ENCODE measurements around the gene SYCE3. TPM values are rescaled to one million over a fixed set of nuclear protein-coding genes. Genes with fewer than 3 reads are reported as not detected.

Gene SYCE3
- total and polyA plus RNA-seq, 2 experiments from 2014 or later, result not detected

GRCh38 chr22:50516891-50517290 is 45.8 kb downstream of the SYCE3 start:
- Histone ChIP-seq H3K27ac (ENCODE audit: low read depth) (no peak overlapping the region), H3K9me2 (ENCODE audit: insufficient read depth) (no peaks in the 10 kb centered on the region), H3K4me2 (no peak overlapping the region), H4K20me1 (replicated peaks; ENCODE audit: insufficient read depth) (peaks cover 17% of the 10 kb centered on the region; the same call in 1 of the 2 replicates), H3F3A (replicated peaks; ENCODE audit: low read depth) (no peaks in the 10 kb centered on the region), H3K27me3 (ENCODE audit: insufficient read depth) (no peaks in the 10 kb centered on the region), H3K4me3 (no peak overlapping the region), H3K79me2 (replicated peaks; ENCODE audit: insufficient read depth) (peaks cover 35% of the 10 kb centered on the region), H3K4me1 (ENCODE audit: insufficient read depth) (no peaks in the 10 kb centered on the region), H2AFZ (no peak overlapping the region), H3K36me3 (ENCODE audit: insufficient read depth) (no peaks in the 10 kb centered on the region; the same call in 1 of the 2 replicates)
- TF ChIP-seq STAT1 (IDR thresholded peaks at IDR 0.05; ENCODE audit: unreplicated experiment), result no peak
- no peak for TF ChIP-seq CTCF (conservative IDR thresholded peaks at IDR 0.05; ENCODE audit: low read depth in 2 of 2)
- peaks cover 8% of the 10 kb centered on the region for H3K27me3 Mint-ChIP-seq (ENCODE audit: insufficient read depth, low read depth, poor library complexity)
- no peaks in the 10 kb centered on the region; the same call in 2 of the 3 replicates for H3K9me3 Mint-ChIP-seq
- H3K4me3 Mint-ChIP-seq, result no peak overlapping the region
- no peaks in the 10 kb centered on the region; the same call in 2 of the 3 replicates for H3K4me1 Mint-ChIP-seq
- no peak overlapping the region for H3K27ac Mint-ChIP-seq
- ATAC-seq (no peak), DNase-seq (ENCODE audit: low spot score) (no peak)
- H3K36me3 Mint-ChIP-seq (ENCODE audit: low read depth), result peaks cover 13% of the 10 kb centered on the region

GRCh38 chr22:50516068-50516467 is 46.7 kb downstream of the SYCE3 start:
- H3K9me2 ChIP-seq (ENCODE audit: insufficient read depth), result no peaks in the 10 kb centered on the region
- no peaks in the 10 kb centered on the region for H3K27me3 ChIP-seq (ENCODE audit: insufficient read depth)
- no peak overlapping the region for H2AFZ ChIP-seq
- Mint-ChIP-seq H3K27ac (no peak overlapping the region), H3K4me3 (no peak overlapping the region), H3K27me3 (ENCODE audit: insufficient read depth, low read depth, poor library complexity) (peaks cover 8% of the 10 kb centered on the region), H3K36me3 (ENCODE audit: low read depth) (peaks cover 13% of the 10 kb centered on the region), H3K9me3 (no peaks in the 10 kb centered on the region; the same call in 2 of the 3 replicates), H3K4me1 (no peaks in the 10 kb centered on the region; the same call in 2 of the 3 replicates)
- H3F3A ChIP-seq (replicated peaks; ENCODE audit: low read depth), result no peaks in the 10 kb centered on the region
- no peak overlapping the region for H3K27ac ChIP-seq (ENCODE audit: low read depth)
- H3K4me2 ChIP-seq, result no peak overlapping the region
- no peaks in the 10 kb centered on the region for H3K4me1 ChIP-seq (ENCODE audit: insufficient read depth)
- ATAC-seq (no peak), DNase-seq (ENCODE audit: low spot score) (no peak)
- H3K4me3 ChIP-seq, result no peak overlapping the region
- peaks cover 17% of the 10 kb centered on the region; the same call in 1 of the 2 replicates for H4K20me1 ChIP-seq (replicated peaks; ENCODE audit: insufficient read depth)
- H3K36me3 ChIP-seq (ENCODE audit: insufficient read depth), result no peaks in the 10 kb centered on the region; the same call in 1 of the 2 replicates
- H3K79me2 ChIP-seq (replicated peaks; ENCODE audit: insufficient read depth), result peaks cover 38% of the 10 kb centered on the region
- TF ChIP-seq JUNB (IDR thresholded peaks at IDR 0.05; ENCODE audit: unreplicated experiment) (no peak), POLR2AphosphoS5 (IDR thresholded peaks at IDR 0.05; ENCODE audit: low read depth) (no peak), ZNF331 (CRISPR knock-in tag; IDR thresholded peaks at IDR 0.05; ENCODE audit: low read depth) (no peak), ZNF114 (CRISPR knock-in tag; IDR thresholded peaks at IDR 0.05) (no peak), EZH2phosphoT487 (IDR thresholded peaks at IDR 0.05; ENCODE audit: unreplicated experiment) (no peak), EZH2 (IDR thresholded peaks at IDR 0.05; ENCODE audit: low read depth, unreplicated experiment) (no peak), ZNF462 (CRISPR knock-in tag; IDR thresholded peaks at IDR 0.05) (no peak), STAT1 (IDR thresholded peaks at IDR 0.05; ENCODE audit: unreplicated experiment) (no peak), REST (IDR thresholded peaks at IDR 0.05; ENCODE audit: unreplicated experiment) (no peak), NANOG (IDR thresholded peaks at IDR 0.05; ENCODE audit: borderline replicate concordance) (no peak)

All from GM23338 (cell line).